CD4-positive, alpha-beta T cell treated with Interleukin-1 beta for 1 hour (primary cell): ENCODE results near the gene PLEKHG1.

Source experiments
- DNase-seq, 2 donors: peaks; one replicate each; pipeline ENCODE4 v3.0.0-alpha.2; 2020 to 2022

The PLEKHG1 gene

DNA sequence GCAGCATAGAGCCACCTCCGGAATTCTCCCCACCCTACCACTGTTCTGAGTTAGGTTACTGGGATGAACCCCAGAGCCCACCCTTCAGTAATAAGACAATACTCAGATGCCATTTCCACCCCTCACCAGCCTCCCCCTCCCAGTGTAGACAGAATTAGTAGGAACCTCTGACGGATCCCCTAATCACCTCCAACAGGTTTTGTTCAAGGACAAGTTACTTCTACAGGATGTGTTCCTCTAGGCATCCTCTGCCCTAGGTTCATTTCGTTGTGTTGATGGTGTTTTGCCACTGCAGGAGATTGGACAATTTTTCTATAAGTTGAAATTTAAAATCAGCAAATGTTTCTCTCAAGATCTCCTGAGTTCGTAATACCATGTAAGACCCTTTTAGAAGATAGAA lies 22.8 kb downstream of the PLEKHG1 start:
- no peak for DNase-seq

DNA sequence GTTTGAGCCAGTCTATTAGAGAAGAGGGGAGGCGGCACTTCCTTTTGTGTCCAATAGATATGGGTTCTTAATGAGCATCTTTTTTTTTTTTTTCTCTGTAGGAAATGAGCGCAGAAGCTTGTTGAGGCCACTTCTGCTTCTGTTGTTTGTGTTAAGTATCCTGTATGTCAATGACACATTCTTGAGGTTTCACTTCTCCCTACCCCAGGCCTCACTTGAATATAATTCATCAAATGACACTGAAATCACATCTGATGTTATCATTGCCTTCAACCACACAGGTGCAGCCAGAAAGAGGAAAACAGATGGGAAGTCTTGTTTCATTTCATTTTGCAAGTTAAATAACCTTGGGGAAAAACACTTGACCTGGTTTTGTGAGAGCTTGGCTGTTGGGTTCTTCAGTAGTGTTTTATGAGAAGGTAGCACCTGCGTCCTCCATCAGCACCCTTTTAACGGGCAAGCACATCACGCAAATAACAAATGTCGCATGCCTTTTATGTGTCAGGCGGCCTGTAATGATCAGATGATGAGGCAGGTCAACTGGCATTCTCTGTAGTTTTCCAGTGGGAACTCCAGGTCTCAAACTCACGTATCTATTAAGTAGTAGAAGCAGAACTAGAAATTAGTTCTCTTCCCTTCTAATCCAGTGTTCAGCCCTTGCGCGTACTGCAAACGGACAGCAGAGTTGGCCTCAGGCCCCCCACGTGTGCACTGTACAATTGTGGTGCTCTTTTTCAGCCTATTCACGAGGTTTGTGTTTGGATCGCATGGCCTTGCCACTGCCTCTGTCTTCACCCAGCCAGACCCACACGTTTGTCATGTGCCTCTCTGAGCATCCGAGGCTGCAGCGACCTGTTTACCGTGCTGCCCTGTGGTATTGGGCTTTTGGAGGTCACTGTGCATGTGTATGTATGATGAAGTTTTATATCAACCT lies 23.5 kb downstream of the PLEKHG1 start:
- DNase-seq: peak in 1 of 2 donors; percentile 61

GRCh38 chr6:150624191-150624590 lies 24.5 kb downstream of the PLEKHG1 start:
- no peak for DNase-seq

- no peak for DNase-seq
Observed at GRCh38 chr6:150625927-150626326, 26.2 kb downstream of the PLEKHG1 start.

DNA sequence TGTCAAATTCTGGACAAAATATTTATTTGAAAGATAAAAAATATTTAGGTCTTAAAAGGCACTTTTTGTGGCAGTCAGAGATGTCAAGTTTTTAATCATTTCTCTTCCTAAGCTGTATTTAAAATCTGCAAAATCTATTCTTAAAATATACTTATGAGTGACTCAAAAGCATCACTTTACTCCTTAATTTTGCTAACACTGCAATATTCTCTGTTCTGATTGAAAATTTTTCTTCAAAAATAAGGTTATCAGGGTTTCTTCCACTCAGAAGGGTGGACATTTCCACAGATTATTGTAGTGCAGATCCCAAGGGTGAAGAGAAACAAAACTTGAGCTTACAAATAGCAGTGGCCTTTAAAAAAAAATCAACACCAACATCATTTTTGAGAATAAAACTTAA lies 27.5 kb downstream of the PLEKHG1 start:
- no peak for DNase-seq

GRCh38 chr6:150627585-150628025 lies 27.9 kb downstream of the PLEKHG1 start:
- DNase-seq: no peak

DNA sequence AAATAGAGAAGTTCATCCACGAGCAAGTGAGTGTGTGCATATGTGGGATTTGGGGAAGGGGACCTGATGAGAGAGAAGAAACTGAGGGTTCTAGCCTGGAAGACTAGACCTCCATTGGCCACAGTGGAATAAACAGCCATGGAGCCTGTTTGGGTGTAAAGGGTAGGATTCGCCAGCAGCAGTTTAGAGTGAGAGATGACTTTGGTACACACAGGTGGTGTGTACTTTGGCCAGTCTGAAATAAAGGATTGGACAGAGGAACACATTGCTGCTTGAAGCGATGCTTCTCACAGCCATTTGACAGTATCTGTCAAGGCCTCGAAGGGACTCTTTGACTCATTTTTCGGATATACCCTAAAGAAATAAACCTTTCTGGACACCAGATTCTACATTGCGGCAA lies 29.2 kb downstream of the PLEKHG1 start:
- DNase-seq: no peak

DNA sequence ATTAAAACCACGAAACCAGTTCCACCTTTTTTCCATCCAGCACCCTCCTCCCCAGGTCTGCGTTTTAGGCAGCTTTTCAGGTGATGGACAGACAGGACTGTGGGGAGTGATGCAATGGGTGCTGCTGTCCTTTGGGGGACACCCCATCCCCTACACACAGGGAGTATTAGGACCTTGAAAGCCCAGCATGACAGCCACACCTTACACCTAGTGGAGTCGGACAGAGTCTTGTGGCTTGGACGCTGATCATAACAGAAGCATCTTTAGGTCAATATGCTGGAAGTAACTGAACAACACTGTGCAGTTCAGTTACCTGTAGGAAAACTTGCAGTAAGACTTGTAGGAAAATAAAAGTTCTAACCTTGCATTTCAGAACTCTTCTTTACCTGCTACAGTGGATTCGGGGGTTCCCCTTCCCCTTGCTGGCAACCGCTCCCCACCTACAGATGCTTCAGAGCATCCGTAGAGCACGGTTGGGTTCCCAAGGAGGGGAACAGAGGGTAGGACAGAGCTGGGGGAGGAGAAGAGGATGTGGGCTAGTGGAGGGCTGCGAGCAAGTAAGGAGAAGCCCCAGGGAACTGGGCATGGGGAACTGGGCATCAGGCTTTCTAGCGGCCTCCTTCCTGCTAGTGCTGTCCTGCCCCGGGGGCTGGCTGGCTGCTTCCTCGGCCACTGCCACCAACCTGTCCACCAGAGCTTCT lies 31.7 kb downstream of the PLEKHG1 start:
- DNase-seq: peak in 1 of 2 donors; percentile 56

DNA sequence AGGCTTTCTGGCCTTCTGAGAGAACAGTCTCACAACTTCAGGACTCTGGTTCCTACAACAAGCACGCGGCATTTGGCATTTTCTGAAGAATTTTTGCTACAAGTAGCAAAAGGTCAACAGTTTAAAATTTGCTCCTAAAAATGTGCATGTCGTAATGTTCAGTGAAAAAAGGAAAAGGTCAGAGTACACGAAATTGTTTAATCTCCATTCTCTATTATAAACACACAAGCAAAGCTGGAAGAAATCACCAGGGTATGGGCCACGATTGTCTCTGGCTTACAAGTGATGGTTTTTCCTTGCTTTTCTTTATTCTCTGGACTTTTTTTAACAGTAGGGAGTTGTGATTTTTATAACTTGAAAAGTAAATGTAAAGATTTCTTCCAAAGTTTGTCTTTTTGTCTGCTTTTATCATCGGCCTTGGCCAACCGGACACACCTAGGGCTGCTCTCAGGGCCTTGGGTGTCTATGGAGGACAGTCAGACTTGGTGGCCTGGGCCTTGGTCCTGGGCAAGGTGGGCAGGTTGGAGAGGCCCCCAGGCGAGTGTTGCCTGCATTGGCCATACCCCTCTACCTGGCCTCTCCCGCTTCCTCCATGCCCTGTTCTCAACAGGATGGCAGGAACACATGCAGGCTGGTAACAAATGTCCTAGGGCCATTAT lies 32.4 kb downstream of the PLEKHG1 start:
- DNase-seq: no peak

DNA sequence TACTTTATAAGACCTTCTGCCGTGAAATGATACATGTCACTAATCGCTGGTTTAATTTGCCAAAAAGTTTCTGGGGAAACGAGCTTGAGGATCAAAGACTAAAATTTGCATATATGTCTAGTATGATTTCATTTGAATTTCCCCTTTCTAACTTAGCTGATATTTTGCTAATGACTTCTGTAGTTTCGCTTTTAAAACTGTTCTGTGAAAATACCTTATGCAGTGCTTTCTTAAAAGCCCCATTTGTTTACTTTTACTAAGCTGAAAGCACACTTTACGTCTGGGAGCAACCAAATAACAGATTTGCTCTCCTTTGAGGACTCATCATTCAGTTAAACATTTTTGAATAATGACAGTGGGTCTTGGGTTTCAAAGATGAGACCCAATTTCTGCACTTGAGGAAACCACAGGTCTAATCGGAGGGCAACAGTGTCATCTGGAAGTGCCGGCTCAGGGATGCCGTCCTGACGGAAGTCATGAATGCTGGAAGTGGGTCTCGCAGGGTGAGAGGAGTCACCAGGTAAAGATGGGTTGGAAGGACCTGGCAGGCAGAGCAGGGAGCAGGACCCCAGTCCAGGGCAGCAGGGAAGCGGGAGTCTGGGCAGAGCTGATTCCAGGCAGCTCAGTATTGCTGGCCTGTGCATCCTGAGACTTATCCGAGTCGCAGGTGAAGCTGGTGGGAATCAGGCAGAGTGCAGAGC lies 33.2 kb downstream of the PLEKHG1 start:
- peak in 1 of 2 donors; percentile 17 for DNase-seq

GRCh38 chr6:150633486-150633834 lies 33.8 kb downstream of the PLEKHG1 start:
- no peak for DNase-seq

DNA sequence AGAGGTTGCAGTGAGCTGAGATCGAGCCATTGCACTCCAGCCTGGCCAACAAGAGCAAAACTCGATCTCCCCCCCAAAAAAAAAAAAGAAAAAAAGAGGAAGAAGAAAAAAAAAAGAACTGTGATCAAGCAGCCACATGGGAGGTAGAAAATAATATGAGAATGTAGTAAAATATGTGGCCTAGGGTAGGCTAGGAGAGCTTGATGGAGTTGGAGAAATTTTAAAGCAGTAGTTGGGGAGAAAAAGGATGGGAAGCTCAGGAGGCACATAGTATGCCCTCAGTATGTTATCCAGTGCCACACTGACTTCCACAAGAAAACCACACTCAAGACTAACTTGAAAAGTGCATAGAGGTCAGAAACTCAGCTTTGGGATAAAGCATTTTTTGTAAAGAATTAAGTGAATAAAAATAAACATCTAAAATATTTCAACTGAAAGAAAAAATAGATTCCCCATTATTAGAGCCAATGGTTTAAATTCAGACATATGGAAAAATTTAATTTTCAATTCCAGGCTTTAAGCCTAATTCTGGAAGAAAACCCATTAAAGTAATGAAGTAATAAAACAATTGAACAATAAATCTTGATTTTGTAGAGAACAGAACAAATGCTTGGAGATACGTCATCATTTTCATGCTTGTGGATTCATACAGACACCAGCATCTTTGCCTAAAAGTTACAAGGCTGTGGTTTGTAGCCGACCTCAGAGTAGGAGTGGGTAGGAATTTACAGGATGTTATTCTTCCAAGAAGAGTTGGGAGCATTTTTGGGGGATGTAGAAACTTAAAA lies 34.7 kb downstream of the PLEKHG1 start:
- DNase-seq: no peak

DNA sequence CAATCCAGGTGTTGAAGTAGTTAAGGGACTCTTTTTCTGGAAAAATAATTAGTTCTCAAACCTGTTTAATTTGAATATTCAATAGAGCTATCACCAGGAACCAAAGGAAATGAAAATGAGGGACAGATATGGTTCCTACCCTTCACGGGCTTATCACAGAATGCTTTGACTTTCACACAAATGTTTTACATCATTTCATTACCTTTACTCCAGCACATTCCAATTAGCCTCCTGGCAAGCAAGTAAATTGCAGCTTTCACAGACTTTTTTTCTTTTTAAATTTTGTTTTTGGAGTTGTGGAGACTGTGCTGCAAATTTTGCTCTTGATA lies 35.2 kb downstream of the PLEKHG1 start:
- DNase-seq: no peak

GRCh38 chr6:150635906-150636514 lies 36.3 kb downstream of the PLEKHG1 start:
- peak in 1 of 2 donors; percentile 17 for DNase-seq

DNA sequence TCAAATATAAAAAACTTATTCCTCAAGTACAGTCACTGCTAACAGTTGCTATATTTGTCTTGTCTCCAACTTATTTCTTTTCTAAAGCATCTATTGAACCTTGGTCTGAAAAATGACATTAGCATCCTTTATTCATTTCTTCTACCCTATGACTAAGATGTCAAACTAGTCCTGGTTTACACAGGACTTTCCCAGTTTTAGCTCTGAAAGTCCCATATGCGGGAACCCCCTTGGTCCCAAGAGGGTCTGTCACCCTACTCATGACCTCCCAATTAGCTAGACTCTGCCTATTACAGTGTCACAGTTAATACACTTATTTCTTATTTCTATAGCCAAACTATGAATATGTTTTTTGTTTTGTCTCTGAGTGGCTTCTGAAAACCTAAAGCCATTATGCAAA lies 37.1 kb downstream of the PLEKHG1 start:
- no peak for DNase-seq

GRCh38 chr6:150637266-150637665 lies 37.6 kb downstream of the PLEKHG1 start:
- DNase-seq: no peak

DNA sequence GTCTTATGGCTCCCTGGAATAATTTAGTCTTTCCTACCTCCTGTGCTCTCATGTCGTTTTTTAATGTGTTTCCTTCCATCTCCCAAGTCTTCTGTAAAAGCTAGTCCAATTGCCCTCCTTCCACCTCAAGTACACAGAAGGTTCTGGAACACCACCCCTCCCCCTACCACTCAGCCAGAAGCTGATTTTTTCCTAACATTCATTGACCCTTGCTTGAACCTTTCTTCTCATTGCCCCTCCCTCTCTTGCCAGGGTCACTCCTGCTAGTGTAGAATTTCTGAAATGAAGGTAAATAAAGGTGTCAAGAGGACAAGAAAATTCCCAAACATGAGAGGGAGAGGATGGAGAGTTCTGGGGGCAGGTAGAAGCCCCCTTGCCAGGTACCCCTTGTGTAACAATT lies 38.6 kb downstream of the PLEKHG1 start:
- DNase-seq: no peak

DNA sequence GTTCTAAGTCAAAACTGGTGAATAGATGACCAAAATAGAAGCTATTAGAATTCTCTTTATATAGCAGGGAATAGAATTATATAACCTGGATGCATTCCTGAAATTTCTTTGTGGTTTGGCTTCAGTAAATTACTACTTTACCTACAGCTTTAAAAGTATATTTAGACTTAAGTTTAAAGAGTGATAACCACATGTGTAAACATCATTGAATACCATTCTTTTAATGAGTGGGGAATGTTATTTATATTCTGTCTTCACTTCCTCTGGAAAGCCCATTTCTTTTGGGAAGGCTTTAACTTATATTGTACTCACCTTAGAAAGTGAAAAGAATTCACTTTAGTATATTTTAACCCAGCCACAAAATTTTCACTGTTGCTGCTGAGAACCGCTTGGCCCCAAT lies 39.1 kb downstream of the PLEKHG1 start:
- no peak for DNase-seq

GRCh38 chr6:150639823-150640331 lies 40.2 kb downstream of the PLEKHG1 start:
- no peak for DNase-seq

DNA sequence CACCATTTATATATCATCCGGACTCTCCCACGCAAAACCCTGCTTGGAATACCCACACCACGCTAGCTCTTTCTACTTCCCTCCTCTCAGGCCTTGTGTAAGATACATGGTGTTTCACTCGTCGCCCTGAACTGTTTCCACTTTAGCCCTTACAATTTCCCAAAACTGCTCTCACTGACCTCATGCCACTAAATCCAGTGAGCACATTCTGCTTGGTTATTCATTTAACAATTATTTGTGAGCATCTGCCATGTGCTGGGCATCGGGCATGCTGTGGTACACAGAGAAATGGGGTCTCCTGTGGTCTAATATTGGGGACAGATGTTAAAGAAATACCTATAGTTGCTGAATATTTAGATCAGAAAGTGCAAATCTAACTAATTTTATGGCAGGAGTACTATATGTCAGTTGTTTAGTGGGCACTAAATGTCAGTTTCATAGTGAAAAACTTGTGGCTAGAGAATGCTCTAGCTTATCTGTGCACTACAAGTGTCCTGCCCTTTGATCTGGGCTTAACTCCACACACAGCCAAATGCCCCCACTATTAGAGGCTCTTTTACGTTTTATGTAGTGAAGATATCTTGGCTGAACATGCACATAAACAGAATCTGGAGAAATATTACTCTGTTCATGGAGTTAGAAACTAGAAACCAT lies 41.0 kb downstream of the PLEKHG1 start:
- no peak for DNase-seq
